ENCODE results near the gene ATF2. TPM values are rescaled to one million over a fixed set of nuclear protein-coding genes. Genes with fewer than 3 reads are reported as not detected.
A peak's percentile ranks its signal among the peaks of the same experiment; 100 is the strongest.
"Not testable (repeated sequence)": the region's sequence is repeated elsewhere in the genome, so short reads cannot be mapped to it uniquely, and the experiment has no call there.

ATF2 gene
- total RNA-seq, 1 donor from 2014 or later, result 59.8 TPM

- peaks cover 27% of the 10 kb centered on the region for H3K4me1 Mint-ChIP-seq (ENCODE audit: low read depth)
- TF ChIP-seq CTCF (IDR thresholded peaks at IDR 0.05), result no peak
- no peak overlapping the region for H3K4me3 Mint-ChIP-seq (ENCODE audit: unreplicated experiment)
- H3K36me3 Mint-ChIP-seq (ENCODE audit: low read depth), result peaks cover 17% of the 10 kb centered on the region
- DNase-seq (ENCODE audit: low spot score), result no peak
- no peaks in the 10 kb centered on the region for H3K27me3 Mint-ChIP-seq (ENCODE audit: low read depth)
- no peak overlapping the region for H3K27ac Mint-ChIP-seq (ENCODE audit: unreplicated experiment)
- H3K9me3 Mint-ChIP-seq (ENCODE audit: low read depth), result no peaks in the 10 kb centered on the region
Measured at GRCh38 chr2:175103191-175103590, 64.8 kb downstream of the ATF2 start.

GRCh38 chr2:175101514-175101913 lies 66.5 kb downstream of the ATF2 start:
- no peaks in the 10 kb centered on the region for H3K9me3 Mint-ChIP-seq (ENCODE audit: low read depth)
- H3K27me3 Mint-ChIP-seq (ENCODE audit: low read depth), result no peaks in the 10 kb centered on the region
- H3K4me3 Mint-ChIP-seq (ENCODE audit: unreplicated experiment), result no peak overlapping the region
- no peak overlapping the region for H3K27ac Mint-ChIP-seq (ENCODE audit: unreplicated experiment)
- no peak for DNase-seq (ENCODE audit: low spot score)
- no peak for TF ChIP-seq CTCF (IDR thresholded peaks at IDR 0.05)
- peaks cover 34% of the 10 kb centered on the region for H3K4me1 Mint-ChIP-seq (ENCODE audit: low read depth)
- peaks cover 9% of the 10 kb centered on the region for H3K36me3 Mint-ChIP-seq (ENCODE audit: low read depth)

GRCh38 chr2:175097297-175097696 lies 70.7 kb downstream of the ATF2 start:
- DNase-seq (ENCODE audit: low spot score), result no peak
- H3K9me3 Mint-ChIP-seq (ENCODE audit: low read depth), result no peaks in the 10 kb centered on the region
- H3K36me3 Mint-ChIP-seq (ENCODE audit: low read depth), result peaks cover 6% of the 10 kb centered on the region
- H3K27me3 Mint-ChIP-seq (ENCODE audit: low read depth), result no peaks in the 10 kb centered on the region
- no peak overlapping the region for H3K4me3 Mint-ChIP-seq (ENCODE audit: unreplicated experiment)
- H3K4me1 Mint-ChIP-seq (ENCODE audit: low read depth), result peaks cover 38% of the 10 kb centered on the region
- peak overlapping the region; percentile 87 for H3K27ac Mint-ChIP-seq (ENCODE audit: unreplicated experiment)
- TF ChIP-seq CTCF (IDR thresholded peaks at IDR 0.05), result no peak

- DNase-seq (ENCODE audit: low spot score); H3K4me3 Mint-ChIP-seq (ENCODE audit: unreplicated experiment); H3K27me3 Mint-ChIP-seq (ENCODE audit: low read depth); H3K27ac Mint-ChIP-seq (ENCODE audit: unreplicated experiment); H3K9me3 Mint-ChIP-seq (ENCODE audit: low read depth): not testable (repeated sequence)
- Mint-ChIP-seq H3K36me3 (ENCODE audit: low read depth) (peaks cover 10% of the 10 kb centered on the region), H3K4me1 (ENCODE audit: low read depth) (peaks cover 31% of the 10 kb centered on the region)
Measured at GRCh38 chr2:175084117-175084516, 83.9 kb downstream of the ATF2 start.

GRCh38 chr2:175080479-175080878 lies 87.5 kb downstream of the ATF2 start:
- H3K4me3 Mint-ChIP-seq (ENCODE audit: unreplicated experiment), result no peak overlapping the region
- peak overlapping the region; percentile 15 for H3K27ac Mint-ChIP-seq (ENCODE audit: unreplicated experiment)
- H3K9me3 Mint-ChIP-seq (ENCODE audit: low read depth), result no peaks in the 10 kb centered on the region
- no peak for DNase-seq (ENCODE audit: low spot score)
- peaks cover 11% of the 10 kb centered on the region for H3K4me1 Mint-ChIP-seq (ENCODE audit: low read depth)
- TF ChIP-seq CTCF (IDR thresholded peaks at IDR 0.05), result no peak
- H3K36me3 Mint-ChIP-seq (ENCODE audit: low read depth), result peaks cover 16% of the 10 kb centered on the region
- no peaks in the 10 kb centered on the region for H3K27me3 Mint-ChIP-seq (ENCODE audit: low read depth)

- Mint-ChIP-seq H3K27ac (ENCODE audit: unreplicated experiment) (no peak overlapping the region), H3K9me3 (ENCODE audit: low read depth) (no peaks in the 10 kb centered on the region), H3K4me3 (ENCODE audit: unreplicated experiment) (no peak overlapping the region), H3K36me3 (ENCODE audit: low read depth) (peaks cover 16% of the 10 kb centered on the region), H3K4me1 (ENCODE audit: low read depth) (peaks cover 10% of the 10 kb centered on the region), H3K27me3 (ENCODE audit: low read depth) (no peaks in the 10 kb centered on the region)
- TF ChIP-seq CTCF (IDR thresholded peaks at IDR 0.05), result no peak
- no peak for DNase-seq (ENCODE audit: low spot score)
Measured at GRCh38 chr2:175076272-175076671, 91.7 kb downstream of the ATF2 start.
